Measurements from ENCODE around the gene AGAP1.

Gene AGAP1

GRCh38 chr2:235781775-235782174 lies 287.9 kb downstream of the AGAP1 start:
- no peak for DNase-seq

GRCh38 chr2:235784788-235785187 lies 290.9 kb downstream of the AGAP1 start:
- no peak for DNase-seq

DNA sequence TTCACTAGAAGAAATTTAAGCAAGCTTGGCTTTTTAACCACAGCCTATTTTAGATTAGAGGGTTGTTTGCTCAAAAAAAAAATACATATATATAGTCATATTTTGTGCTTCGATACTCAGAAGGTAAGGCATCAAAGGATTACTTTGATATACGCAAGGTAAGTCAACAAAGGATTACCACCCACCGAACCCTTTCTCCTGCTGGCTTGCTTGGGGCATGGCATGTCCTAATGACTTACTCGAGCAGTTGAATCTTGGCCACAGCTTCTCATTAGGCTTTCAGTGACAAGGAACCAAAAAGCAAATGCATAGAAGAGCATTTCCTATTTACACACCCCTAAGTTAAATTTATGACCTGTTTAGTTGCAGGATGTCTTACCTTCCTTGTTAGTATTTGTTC lies 295.7 kb downstream of the AGAP1 start:
- DNase-seq: no peak

DNA sequence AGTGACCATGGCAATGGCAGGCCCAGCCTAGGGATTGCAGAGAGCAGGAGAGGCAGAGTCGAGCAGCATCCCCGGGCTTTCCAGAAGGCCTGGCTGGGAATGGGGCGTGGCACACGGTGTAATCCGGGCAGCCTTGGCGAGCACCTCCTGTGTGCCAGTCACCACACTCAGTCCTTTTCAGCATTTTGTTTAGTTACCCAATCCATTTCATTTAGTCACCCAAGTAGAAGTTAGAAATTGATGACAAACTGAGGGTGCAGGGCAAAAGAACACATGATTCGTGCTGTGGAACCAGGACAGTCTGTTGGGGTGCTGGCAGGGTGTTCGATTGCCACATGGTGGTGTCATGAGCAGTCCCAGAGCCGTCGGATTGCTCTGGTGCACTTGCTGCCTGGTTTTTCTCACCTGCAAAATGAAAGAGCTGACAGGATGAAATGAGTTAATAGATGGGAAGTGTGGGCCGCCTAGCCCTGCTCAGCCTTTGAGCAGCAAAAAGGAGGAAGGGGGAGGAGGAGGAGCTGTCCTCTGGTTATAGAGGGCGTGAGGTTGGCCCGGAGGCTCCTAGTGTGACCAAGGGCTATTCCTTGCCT lies 299.4 kb downstream of the AGAP1 start:
- no peak for DNase-seq

GRCh38 chr2:235799281-235799680 lies 305.4 kb downstream of the AGAP1 start:
- DNase-seq: no peak

- DNase-seq: no peak
Measured at GRCh38 chr2:235802542-235802941, 308.7 kb downstream of the AGAP1 start.

DNA sequence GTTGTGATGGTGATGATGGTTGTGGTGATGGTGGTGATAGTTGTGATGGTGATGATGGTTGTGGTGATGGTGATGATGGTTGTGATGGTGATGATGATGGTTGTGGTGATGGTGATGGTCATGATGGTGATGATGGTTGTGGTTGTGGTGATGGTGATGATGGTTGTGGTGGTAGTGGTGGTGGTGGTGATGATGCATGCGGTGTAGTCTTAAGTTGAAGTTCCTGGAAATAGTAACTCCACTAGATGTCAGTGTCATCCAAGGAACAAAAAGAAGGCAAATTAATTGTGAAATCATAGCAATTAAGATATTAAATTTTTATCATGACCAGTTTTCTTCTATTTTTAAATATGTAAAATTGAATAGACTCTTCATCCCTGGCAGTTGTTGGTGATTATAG lies 309.2 kb downstream of the AGAP1 start:
- no peak for DNase-seq

DNA sequence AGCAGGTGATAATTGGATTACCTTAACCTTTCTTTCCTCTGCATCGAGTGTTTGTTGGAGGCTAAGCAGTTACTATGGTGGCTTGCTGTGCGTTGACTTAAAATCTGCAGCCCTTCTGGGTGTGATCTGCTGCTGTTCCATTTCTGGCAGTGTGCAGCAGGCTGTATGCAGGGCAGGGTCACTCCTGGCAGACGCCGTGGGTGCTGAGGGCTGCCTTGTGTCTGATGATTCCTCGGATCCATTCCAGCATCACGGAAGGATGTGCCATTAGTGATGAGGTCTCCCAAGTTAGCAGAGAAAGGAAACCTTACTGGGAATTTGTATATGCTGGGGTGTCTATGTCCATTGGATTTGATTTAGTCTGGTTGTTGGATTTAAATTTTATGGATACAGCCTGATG lies 310.8 kb downstream of the AGAP1 start:
- DNase-seq: no peak

GRCh38 chr2:235806986-235807750 lies 313.3 kb downstream of the AGAP1 start:
- DNase-seq: no peak

DNA sequence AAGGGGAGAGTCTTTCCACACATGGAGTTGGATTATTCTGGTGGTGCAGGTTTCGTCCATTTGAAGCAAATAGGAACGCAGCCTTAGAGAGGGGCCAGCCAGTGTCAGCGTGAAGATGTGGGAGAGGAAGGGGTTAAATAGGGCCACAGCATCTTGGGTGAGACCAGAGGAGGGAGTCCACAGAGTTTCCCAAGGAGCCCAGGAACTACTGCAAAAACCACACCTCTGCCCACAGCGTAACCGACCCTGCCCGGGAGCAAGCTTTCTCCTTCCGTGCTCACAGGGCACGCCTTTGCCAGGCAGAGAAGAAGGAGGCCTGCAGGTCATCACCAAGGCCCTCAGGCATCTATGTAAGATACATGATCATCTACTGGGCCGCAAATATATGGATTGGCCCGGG lies 314.5 kb downstream of the AGAP1 start:
- no peak for DNase-seq

GRCh38 chr2:235810252-235810651 lies 316.4 kb downstream of the AGAP1 start:
- DNase-seq: no peak

DNA sequence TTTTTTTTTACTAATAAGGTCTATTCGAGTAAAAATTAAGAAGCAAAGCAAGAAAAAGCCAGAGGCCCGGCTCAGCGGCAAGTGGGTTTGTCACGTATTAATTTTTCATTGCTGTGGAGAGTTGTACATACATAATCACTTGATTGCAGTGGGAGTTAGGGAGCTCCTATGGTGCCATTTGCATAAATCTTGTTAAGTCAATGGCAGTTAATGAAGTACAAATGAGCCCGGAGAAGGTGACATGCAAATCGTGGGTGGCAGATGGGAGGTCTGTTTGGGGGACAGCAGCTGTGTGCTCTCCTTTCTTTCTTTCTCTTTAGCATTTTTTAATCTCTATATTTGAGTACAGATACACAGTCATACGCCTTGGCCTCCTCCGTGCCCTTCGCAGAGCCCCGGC lies 317.0 kb downstream of the AGAP1 start:
- no peak for DNase-seq

GRCh38 chr2:235811446-235812184 lies 317.8 kb downstream of the AGAP1 start:
- DNase-seq: no peak

GRCh38 chr2:235812185-235812665 lies 318.4 kb downstream of the AGAP1 start:
- DNase-seq: no peak

DNA sequence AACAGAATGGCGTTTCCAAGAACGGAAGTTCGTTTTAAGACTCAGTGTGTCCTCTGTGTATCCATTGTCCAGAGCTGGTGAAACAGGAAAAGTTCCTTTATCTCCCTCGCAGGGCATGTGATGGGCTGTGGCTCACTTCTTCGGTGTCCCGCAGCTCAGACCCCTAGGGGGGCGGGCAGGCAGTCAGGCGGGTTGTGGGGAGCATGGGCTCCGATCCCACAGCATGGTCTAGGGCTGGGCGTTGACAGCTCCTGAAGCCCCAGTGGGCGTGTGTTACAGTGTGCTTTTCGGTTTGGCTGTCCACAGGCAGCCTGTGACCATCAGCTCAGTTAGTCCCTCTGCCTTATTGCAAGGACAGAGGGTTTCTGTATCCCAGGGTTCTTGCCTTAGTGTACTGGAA lies 319.6 kb downstream of the AGAP1 start:
- no peak for DNase-seq

- DNase-seq: no peak
Measured at GRCh38 chr2:235820571-235820970, 326.7 kb downstream of the AGAP1 start.

- no peak for DNase-seq
Measured at GRCh38 chr2:235824331-235824730, 330.5 kb downstream of the AGAP1 start.

DNA sequence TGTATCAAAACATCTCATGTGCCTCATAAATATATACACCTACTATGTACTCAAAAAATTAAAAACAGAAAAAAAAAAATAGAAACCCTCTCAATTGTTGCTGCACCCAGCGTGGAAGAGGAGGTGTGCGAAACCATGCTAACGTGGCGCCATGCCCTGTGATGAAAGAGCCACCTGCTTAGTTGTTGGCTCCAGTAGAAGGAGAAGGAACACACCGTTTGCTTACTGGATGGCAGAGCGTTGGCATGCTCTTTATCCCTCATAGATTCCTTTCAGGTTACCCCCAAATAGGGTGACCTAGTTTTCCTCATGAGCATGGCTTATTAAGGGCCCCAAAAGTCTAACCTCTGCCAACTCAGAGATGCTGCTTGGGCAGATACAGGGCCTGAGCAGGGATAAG lies 332.1 kb downstream of the AGAP1 start:
- no peak for DNase-seq

GRCh38 chr2:235826826-235827225 lies 333.0 kb downstream of the AGAP1 start:
- DNase-seq: no peak

DNA sequence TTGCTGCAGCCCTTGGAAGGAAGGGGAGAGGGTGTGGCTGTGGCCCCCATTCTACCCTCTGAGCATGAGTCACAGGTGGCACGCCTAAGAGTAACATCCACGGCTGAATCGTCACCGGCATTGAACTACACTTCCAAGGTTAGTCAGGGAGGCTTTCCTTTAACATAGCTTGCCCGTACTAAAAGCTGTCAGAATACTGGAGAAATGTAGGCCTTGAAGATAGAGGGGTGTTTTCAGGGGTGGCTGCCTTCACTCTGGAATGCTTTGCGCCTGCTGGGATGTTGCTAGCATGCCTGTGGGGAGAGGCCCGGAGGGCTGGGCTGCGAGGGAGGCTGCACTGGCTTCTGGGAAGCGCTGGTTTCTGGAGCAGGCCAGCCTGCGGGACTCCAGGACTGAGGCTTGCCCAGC lies 333.7 kb downstream of the AGAP1 start:
- DNase-seq: no peak

- no peak for DNase-seq
Measured at GRCh38 chr2:235829726-235830125, 335.9 kb downstream of the AGAP1 start.

DNA sequence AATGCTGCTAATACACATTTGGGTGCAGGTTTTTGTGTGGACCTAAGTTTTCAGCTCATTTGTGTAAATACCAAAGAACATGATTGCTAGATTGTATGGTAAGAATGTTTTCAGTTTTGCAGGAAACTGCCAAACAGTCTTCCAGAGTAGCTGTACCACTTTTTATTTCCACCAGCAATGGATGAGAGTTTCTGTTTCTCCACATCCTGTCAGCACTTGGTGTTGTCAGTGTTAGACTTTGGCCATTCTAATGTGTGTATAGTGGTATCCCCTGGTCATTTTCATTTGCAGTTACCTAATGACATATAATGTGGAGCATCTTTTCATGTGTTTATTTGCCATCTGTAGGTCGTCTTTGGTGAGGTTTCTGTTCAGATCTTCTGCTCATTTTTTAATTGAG lies 337.9 kb downstream of the AGAP1 start:
- no peak for DNase-seq

GRCh38 chr2:235832941-235833340 lies 339.1 kb downstream of the AGAP1 start:
- DNase-seq: no peak

All from CD4-positive, alpha-beta T cell treated with Interleukin-4 for 4 hours (primary cell).